ENCODE results near the gene PLEKHA4. TPM values are rescaled to one million over a fixed set of nuclear protein-coding genes. Genes with fewer than 3 reads are reported as not detected.
A peak's percentile ranks its signal among the peaks of the same experiment; 100 is the strongest.

Gene PLEKHA4
- total RNA-seq, 1 experiment from 2014 or later, result 4.2 TPM

GRCh38 chr19:48813123-48813913 lies 55.1 kb downstream of the PLEKHA4 start:
- ChIA-PET POLR2A (no interaction called here), CTCF (interaction anchor here (0.7 to 2.2 kb wide), 2 partner anchors 18 to 146 kb away, joined by 3 to 10 read pairs; no protein-coding TSS in a partner anchor)
- H3K4me1 ChIP-seq (ENCODE audit: control insufficient read depth, insufficient read depth, low read length), result no peaks in the 10 kb centered on the region; the same call in 1 of the 2 replicates
- no peaks in the 10 kb centered on the region for H3K9me3 ChIP-seq (ENCODE audit: control insufficient read depth, insufficient read depth, low read depth, low read length)
- no peak overlapping the region for H3K27ac ChIP-seq (ENCODE audit: low read length)
- H3K27me3 ChIP-seq (ENCODE audit: control insufficient read depth, insufficient read depth, low read length), result no peaks in the 10 kb centered on the region
- BruUV-seq (replicated peaks), result no TSS peak
- in situ Hi-C loops (cut with HindIII; ENCODE audit: low pct_unique_long_range_greater_than_20kb, low sequenced_read_pairs), result no loop called here
- intact Hi-C loops (cut with micrococcal nuclease; ENCODE audit: unreplicated experiment), result no loop called here
- H3K36me3 ChIP-seq (ENCODE audit: control insufficient read depth, insufficient read depth, low read length), result peaks cover 2% of the 10 kb centered on the region; the same call in 1 of the 2 replicates
- DNase-seq (ENCODE audit: low read depth, low spot score) (no peak), ATAC-seq (no peak)
- TF ChIP-seq CTCF (IDR thresholded peaks at IDR 0.05), result no peak; the same call in 1 of the 2 replicates
- no peak for TF ChIP-seq REST (IDR thresholded peaks at IDR 0.05; ENCODE audit: insufficient read depth in 1 of 2, low read depth in 2 of 2, low read length in 1 of 2)
- TF ChIP-seq POLR2AphosphoS5 (IDR thresholded peaks at IDR 0.05; ENCODE audit: low read depth, low read length), result no peak
- TF ChIP-seq TCF7L2 (IDR thresholded peaks at IDR 0.05; ENCODE audit: low read depth, low read length), result no peak
- TF ChIP-seq SIN3A (IDR thresholded peaks at IDR 0.05; ENCODE audit: borderline replicate concordance, insufficient read depth, low read depth, low read length), result no peak
- no peak overlapping the region for H3K4me3 ChIP-seq (ENCODE audit: low read depth in 2 of 2, low read length in 2 of 2)

GRCh38 chr19:48812094-48812929 lies 56.1 kb downstream of the PLEKHA4 start:
- TF ChIP-seq SIN3A (IDR thresholded peaks at IDR 0.05; ENCODE audit: borderline replicate concordance, insufficient read depth, low read depth, low read length) (peak; percentile 94; the same call in 1 of the 2 replicates), CTCF (IDR thresholded peaks at IDR 0.05) (no peak)
- in situ Hi-C loops (cut with HindIII; ENCODE audit: low pct_unique_long_range_greater_than_20kb, low sequenced_read_pairs), result no loop called here
- ChIA-PET CTCF (interaction anchor here (0.5 to 2.2 kb wide), 4 partner anchors 17 to 181 kb away, joined by 3 to 10 read pairs (median 4); partner anchors contain the start of gene RUVBL2), POLR2A (no interaction called here)
- H3K27me3 ChIP-seq (ENCODE audit: control insufficient read depth, insufficient read depth, low read length), result no peaks in the 10 kb centered on the region
- no TSS peak for BruUV-seq (replicated peaks)
- intact Hi-C loops (cut with micrococcal nuclease; ENCODE audit: unreplicated experiment), result no loop called here
- peaks cover 2% of the 10 kb centered on the region; the same call in 1 of the 2 replicates for H3K36me3 ChIP-seq (ENCODE audit: control insufficient read depth, insufficient read depth, low read length)
- DNase-seq (ENCODE audit: low read depth, low spot score) (no peak), ATAC-seq (peak; percentile 86)
- H3K27ac ChIP-seq (ENCODE audit: low read length), result no peak overlapping the region
- no peaks in the 10 kb centered on the region; the same call in none of the 2 replicates for H3K4me1 ChIP-seq (ENCODE audit: control insufficient read depth, insufficient read depth, low read length)
- no peaks in the 10 kb centered on the region for H3K9me3 ChIP-seq (ENCODE audit: control insufficient read depth, insufficient read depth, low read depth, low read length)
- H3K4me3 ChIP-seq (ENCODE audit: low read depth in 2 of 2, low read length in 2 of 2), result peak overlapping the region; percentile 63 to 64
